ENCODE data around the gene ISG15.

The ISG15 gene

GRCh38 chr1:1013105-1013921 lies at the start of gene ISG15:
Gene ISG15, plus strand, starts transcription at chr1:1013497. Its CDS starts 77 bp downstream, at chr1:1013574.
- DNase-seq = peak; percentile 67

- DNase-seq = no peak
These were observed 49.4 kb upstream of the ISG15 start for GRCh38 chr1:963746-964525.

GRCh38 chr1:964691-965525 lies 48.4 kb upstream of the ISG15 start:
- DNase-seq = no peak

DNA sequence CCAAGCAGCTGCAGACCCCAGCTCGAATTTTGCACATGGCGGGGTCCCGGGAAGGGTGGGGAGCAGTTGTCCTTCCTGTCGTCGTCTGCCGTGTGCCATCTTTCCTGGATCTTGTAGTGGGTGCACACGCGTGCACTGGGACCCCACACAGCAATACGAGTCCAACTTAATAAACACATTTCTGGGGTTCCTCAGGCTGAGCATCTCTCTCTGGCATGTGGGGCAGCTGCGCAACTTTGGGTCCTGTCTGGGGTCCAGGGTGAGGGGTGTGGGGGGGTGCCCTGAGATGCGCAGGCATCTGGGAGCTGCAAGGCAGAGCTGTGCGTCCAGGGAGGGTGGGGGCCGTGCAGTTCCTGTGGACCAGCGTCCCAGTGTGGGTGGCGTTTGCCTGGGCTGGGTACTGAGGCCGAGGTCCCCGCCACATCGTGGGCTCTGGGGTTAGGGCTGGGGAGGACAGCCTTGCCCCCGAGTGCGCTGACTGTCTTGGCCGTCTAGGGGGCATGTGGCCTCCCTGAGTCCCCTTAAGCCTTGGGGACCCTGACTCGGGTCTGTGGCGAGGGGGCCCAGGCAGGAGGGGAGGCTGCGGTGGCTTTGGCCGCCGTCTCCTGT lies 47.7 kb upstream of the ISG15 start:
- DNase-seq = no peak

- DNase-seq = no peak
These were observed 47.1 kb upstream of the ISG15 start, which contains the start of gene PLEKHN1 for GRCh38 chr1:966135-966703. Gene PLEKHN1, plus strand, starts transcription at chr1:966482. Its CDS starts 50 bp downstream, at chr1:966532.

DNA sequence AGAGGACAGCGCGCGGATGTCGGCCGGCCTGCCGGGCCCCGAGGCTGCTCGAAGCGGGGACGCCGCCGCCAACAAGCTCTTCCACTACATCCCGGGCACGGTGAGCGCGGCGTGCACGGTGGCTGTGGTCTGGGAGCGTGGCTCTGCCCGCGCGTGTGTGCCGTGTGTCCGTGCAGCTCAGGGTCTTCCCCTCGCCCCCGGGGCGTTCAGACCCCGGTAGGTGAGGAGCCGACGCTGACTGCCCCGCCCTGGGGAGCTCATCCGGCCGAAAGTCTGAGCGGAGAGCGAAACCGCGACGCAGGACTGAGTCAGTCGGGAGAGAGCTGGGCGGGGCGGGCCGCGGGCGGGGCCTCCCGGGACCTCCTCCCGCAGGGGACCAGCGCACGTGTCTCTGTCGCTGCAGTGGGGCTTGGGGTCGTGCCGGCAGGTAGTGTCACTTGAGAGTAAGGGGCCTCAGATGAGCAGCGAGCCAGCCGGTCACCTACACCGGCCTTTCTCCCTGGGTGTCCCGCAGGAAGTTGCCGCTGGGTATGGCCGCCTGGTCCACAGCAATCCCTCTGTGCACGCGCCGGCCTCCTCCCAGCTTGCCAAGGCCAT lies 46.5 kb upstream of the ISG15 start:
- DNase-seq = peak; percentile 34

GRCh38 chr1:967466-968343 lies 45.6 kb upstream of the ISG15 start:
- DNase-seq = no peak

GRCh38 chr1:969260-969855 lies 43.9 kb upstream of the ISG15 start:
- no peak for DNase-seq

- no peak for DNase-seq
These were observed 42.9 kb upstream of the ISG15 start for GRCh38 chr1:970242-970972.

DNA sequence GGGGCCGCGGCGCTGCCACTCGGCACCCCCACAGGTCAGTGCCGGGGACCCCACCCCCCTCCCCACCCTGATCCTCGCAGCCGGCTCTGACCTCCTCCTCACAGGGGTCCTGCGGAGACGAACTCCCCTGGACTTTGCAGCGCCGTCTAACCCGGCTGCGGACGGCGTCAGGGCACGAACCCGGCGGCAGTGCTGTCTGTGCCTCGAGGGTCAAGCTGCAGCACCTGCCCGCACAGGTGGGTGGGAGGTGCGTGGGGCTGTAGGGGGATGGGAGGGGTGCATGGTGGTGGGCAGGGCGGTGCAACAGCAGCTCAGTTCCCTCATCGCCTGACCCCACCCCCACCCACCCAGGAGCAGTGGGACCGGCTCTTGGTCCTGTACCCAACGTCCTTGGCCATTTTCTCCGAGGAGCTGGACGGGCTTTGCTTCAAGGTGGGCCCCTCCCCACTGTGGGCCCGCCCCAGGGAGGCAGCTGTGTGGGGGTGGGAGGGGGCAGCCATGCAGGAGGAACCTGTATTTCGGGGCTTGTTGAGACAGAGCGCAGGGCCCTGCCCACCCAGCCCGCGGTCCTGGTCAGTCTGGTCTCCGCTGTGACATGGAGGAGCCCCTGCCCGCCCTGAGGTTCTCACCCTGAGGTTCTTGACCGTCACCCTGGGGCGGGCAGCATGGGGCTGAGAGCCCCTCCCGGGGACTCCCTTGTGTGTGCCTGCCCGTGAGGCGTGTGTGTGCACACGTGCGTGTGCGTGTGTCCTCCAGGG lies 42.1 kb upstream of the ISG15 start:
- DNase-seq = no peak

DNA sequence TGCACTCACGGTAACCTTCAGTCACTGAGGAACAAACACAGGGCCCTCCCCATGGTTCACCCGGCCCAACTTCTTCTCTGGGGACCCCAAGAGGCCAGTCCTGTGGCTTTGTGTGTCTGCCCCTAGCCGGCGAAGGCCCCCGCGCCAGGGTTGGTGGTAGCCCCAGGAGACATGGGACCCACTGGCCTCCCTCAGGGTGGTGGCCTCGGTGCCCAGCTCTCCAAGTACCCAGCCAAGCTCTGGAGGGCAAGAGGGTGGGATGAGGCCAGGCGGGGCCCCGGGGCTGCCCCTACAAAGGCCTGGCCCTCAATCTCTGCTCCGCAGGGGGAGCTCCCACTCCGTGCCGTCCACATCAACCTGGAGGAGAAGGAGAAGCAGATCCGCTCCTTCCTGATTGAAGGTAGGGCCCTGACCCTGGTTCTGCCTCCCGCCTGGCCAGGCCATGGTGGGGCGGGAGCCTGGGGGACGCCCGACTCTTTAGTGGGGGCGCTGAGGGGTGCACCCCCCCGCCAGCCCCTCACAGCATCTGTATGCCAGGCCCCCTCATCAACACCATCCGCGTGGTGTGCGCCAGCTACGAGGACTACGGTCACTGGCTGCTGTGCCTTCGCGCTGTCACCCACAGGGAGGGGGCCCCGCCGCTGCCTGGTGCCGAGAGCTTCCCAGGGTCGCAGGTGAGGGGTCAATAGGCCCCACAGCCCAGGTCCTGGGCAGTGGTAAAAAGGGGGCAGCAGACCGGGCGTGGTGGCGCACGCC lies 41.4 kb upstream of the ISG15 start:
- no peak for DNase-seq

- no peak for DNase-seq
These were observed 40.4 kb upstream of the ISG15 start for GRCh38 chr1:972726-973458.

GRCh38 chr1:973459-974292 lies 39.6 kb upstream of the ISG15 start:
- no peak for DNase-seq

DNA sequence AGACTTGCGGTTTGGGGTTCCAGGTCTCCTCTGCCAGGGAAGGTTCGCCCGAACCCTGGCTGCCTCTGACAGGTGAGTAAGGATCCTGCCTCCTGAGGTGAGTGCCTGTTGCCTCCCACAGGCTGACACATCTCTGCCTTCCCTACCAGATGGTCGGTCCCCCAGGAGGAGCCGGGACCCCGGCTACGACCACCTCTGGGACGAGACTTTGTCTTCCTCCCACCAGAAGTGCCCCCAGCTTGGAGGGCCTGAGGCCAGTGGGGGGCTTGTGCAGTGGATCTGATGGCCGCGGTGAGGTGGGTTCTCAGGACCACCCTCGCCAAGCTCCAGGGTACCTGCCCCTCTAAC lies 39.0 kb upstream of the ISG15 start:
- DNase-seq = no peak

DNA sequence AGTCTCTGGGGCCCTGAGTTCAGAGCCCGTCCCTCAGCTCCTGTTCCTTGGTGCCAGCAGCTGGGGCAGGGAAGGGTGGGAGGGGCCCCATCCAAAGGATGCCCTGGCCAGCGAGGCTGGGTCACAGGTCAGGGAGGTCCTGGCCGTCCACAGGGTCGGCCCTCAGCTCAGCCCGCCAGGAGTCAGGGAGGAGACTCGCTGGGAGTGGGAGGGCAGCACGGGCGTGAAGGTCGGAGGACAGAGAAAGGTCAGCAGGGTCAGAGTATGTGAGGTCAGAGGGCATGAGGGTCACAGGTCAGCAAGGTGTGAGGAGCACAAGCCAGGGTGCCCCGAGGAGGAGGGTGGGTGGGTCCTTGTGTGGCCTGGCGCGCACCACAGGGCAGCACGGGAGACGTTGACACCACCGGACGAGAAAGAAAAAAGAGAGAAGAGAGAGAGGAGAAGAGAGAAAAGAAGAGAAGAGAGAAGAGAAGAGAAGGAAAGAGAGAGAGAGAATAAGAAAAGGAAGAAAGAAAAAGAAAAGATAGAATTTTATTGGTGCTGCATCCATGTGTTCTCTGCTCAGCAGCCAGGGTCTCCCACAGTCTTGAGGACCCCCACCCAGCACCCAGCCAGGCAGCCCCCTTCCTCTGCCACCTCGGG lies 38.5 kb upstream of the ISG15 start:
- no peak for DNase-seq

GRCh38 chr1:975365-975764 lies 37.9 kb upstream of the ISG15 start:
- DNase-seq = no peak

All from GOT3 (cell line).